Measurements from ENCODE around the gene KMT2E.
A peak's percentile ranks its signal among the peaks of the same experiment; 100 is the strongest.
"Not testable (repeated sequence)": the region's sequence is repeated elsewhere in the genome, so short reads cannot be mapped to it uniquely, and the experiment has no call there.

Gene KMT2E

DNA sequence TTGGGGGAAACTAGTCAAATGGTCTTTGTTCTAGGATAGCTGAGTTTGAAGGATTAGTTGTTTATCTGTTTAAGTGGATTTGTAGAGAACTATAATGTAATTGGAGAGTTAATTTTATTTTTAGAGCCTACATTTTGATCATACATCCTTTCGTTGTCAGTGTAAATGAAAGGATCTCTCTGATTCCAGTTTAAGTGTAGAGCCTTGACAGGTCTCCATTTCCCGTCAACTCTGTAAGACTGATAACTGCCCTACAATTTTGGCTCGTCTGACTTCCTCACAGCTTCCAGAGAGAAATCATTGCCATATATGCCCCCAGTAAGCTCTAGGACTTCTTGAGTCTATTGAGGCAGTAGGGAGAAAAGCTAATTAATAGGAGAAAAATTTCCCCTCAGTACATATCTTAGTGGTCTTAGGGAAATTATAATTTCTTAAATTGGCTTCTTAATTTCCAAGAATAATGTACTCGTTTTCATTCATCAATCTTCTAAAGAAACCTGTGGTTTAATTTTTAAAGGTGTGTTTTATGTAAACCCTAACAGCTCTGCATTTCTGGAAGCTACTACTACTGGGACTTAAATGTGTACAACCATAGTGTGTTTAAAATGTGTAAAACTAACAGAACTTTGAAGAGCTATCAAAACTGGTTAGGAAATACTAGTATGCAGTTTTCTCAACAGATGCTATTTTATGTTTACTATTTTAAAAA, 3.8 kb downstream of the KMT2E start:
- FAIRE-seq = no peak
- TF ChIP-seq POLR2A (IDR thresholded peaks at IDR 0.05; ENCODE audit: low read depth, low read length) = no peak
- no peak for DNase-seq (ENCODE audit: insufficient read length, low spot score)

DNA sequence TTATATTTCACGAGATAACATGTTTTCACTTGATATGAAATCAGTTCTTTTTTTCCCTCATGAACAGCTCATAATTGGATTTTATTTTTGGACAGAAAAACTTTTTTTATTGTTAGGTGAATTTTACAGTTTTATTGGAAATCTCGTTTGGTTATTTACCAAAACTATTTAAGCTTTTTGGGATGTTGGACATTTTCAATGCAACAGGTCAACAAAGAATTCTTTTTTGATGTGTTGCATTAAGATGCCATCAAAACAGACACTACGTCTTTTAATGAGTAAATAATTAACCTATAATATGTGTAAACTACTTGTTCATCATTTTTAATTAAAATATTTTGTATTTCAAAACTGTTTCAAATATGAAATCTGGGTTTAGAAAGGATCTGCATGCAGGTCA, 5.3 kb downstream of the KMT2E start:
- no peak for TF ChIP-seq POLR2A (IDR thresholded peaks at IDR 0.05; ENCODE audit: low read depth, low read length)
- FAIRE-seq = no peak
- no peak for DNase-seq (ENCODE audit: insufficient read length, low spot score)

DNA sequence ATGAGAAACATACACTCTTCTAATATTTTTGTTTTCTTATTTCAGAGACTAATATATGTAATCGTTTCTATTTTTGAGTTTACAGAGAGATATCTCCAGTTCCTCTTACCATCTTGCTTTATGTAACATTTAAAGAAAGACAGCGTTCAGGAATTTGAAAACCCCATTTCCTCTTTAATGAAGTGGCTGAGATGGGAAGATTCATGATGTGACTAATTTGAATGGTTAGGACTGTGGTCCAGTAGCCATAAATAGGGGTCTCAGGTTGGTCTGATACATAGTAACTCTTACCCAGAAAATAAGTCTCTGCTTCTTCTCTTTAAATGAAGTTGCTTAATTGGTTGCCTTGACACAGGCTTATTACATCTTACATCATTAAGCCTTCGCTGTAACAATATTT, 6.9 kb downstream of the KMT2E start:
- DNase-seq (ENCODE audit: insufficient read length, low spot score) (no peak), FAIRE-seq (no peak)
- no peak for TF ChIP-seq POLR2A (IDR thresholded peaks at IDR 0.05; ENCODE audit: low read depth, low read length)

DNA sequence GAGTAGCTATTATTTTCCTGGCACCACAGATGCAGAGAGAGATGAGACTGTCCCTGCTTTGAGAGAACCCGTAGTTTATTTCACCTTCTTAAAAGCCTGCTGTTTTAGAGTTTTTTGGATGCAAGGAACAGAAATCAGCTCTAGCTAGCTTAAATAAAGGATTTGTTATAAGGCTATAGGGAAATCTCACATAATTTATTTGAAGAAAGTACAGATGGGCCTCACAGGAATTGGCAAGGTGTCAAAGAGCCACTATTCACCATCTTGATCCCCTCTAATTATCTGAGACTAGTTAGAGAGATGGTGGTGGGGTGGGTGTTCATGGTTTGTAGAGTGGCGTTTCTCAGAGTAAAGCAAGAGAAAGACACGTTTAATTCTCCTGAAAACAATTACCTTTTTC, 7.3 kb downstream of the KMT2E start:
- no peak for TF ChIP-seq POLR2A (IDR thresholded peaks at IDR 0.05; ENCODE audit: low read depth, low read length)
- peak; percentile 45 for FAIRE-seq
- DNase-seq (ENCODE audit: insufficient read length, low spot score) = no peak

DNA sequence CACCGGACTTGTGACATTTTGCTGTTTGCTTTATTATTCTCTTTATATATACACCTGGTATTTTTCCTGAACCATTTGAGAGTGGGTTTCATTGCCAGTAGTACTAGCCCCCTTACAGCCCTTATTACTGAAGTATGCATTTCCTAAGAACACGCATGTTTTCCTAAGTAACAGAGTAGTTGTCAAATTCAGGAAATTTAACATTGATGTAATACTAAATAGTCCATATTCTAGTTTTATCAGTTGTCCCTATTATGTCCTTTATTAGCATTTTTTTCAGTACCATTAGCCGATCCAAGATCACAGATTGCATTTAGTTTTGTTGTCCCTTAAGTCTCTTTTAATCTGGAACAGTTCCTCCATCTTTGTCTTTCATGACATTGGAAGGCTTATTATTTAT, 8.0 kb downstream of the KMT2E start:
- peak; percentile 74 for FAIRE-seq
- TF ChIP-seq POLR2A (IDR thresholded peaks at IDR 0.05; ENCODE audit: low read depth, low read length) = no peak
- no peak for DNase-seq (ENCODE audit: insufficient read length, low spot score)

DNA sequence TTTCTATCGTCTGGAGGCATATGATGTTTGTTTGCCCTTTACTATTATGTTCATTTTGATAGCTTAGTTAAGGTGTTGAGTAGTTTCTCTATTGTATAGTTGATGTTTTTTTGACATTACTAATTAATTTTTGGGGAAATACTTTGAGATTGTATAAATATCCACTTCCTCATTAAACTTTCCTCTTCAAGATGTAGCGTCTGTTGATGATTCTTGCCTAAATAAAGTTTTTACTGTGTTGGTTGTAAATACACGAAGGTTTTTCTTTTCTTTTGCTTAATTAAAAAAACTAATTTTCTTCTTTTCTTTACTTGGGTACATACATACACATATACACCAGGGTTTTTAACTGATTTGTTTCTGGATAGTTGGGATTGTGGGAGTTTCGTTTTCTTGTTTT, 8.5 kb downstream of the KMT2E start:
- no peak for DNase-seq (ENCODE audit: insufficient read length, low spot score)
- peak; percentile 11 for FAIRE-seq
- TF ChIP-seq POLR2A (IDR thresholded peaks at IDR 0.05; ENCODE audit: low read depth, low read length) = no peak

DNA sequence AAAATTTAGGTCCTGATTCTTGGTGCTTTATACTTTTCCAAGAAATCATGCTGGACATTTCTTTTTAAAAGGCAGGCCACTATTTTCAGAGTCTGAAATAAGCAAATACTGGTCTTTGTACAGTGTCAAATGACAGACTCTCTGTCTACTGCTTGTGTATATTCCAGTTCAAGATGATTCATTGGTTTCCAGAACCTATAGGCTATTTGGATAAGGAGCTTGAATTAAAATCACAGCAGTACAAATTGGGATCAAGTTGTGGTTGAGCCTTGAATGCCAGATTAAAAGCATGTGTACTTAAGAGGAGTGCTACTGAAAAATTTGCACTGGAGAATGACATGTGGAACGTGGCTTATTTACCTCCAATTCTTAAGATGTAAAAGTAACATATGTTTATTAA, 10.7 kb downstream of the KMT2E start:
- peak; percentile 93 for FAIRE-seq
- no peak for TF ChIP-seq POLR2A (IDR thresholded peaks at IDR 0.05; ENCODE audit: low read depth, low read length)

DNA sequence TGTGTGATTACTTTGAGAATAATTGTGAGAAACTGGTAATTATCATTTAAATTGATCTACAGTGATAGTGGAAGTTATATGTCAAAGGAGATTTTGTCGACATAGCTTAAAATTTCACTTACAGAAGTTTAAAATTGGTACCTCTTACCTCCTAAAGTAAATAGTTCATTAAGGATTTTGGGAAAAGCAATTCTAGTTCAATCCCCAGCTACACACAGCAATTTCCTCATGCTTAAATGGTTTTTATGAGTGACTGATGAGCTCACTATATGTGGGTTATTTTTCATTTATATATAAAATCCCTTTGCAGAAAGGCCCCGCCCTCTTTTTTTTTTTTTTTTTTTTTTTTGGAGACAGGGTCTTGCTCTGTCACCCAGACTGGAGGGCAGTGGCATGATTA, 12.7 kb downstream of the KMT2E start:
- no peak for FAIRE-seq
- TF ChIP-seq POLR2A (IDR thresholded peaks at IDR 0.05; ENCODE audit: low read depth, low read length) = no peak
- no peak for DNase-seq (ENCODE audit: insufficient read length, low spot score)

More for the DNA sequence above, 10.7 kb downstream of the KMT2E start:
- DNase-seq (ENCODE audit: insufficient read length, low spot score) = no peak

DNA sequence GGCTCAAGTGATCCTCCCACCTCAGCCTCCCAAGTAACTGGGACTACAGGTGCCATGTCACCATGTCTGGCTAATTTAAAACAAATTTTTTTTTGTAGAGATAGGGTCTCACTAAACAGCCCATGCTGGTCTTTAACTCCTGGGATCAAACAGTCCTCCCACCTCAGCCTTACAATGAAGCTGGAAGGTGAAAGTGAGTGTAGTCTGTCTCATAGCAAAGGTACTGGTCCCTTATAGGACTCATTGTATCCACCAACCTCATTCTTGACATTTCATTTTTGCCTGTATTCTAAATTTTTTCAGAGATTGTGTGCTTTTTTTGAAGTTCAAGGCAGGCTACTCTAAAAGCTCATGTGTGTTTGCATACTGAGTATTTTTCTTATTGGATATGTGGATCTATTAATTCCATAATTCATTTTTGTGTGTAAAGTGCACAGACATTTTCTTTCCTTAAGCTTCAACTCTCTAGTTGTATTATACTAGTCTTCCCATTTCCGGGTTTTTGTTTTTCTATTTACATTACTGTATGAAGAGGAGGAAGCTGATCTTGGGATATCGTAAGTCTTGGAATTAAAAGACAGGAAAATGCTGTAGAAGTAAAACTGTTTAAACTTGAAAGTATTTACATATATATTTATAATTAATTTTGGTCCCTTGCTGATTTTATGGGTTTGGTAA, 13.3 kb downstream of the KMT2E start:
- no peak for FAIRE-seq
- TF ChIP-seq POLR2A (IDR thresholded peaks at IDR 0.05; ENCODE audit: low read depth, low read length) = no peak

DNA sequence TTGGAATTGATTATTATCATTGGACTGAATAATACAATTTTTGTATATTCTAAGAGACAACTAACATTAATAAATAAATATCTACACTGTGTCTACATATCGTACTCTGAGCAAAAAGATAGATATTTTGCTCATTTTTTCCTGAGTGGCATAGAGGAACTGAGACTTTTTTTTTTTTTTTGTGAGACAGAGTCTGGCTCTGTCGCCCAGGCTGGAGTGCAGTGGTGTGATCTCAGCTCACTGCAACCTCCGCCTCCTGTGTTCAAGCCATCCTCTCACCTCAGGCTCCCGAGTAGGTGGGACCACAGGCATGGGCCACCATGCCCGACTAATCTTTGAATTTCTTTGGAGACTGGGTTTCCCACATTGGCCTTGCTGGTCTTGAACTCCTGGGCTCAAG, 14.0 kb downstream of the KMT2E start:
- TF ChIP-seq POLR2A (IDR thresholded peaks at IDR 0.05; ENCODE audit: low read depth, low read length) = no peak
- FAIRE-seq (no peak), DNase-seq (ENCODE audit: insufficient read length, low spot score) (no peak)

More for the DNA sequence above, 13.3 kb downstream of the KMT2E start:
- DNase-seq (ENCODE audit: insufficient read length, low spot score) = no peak

DNA sequence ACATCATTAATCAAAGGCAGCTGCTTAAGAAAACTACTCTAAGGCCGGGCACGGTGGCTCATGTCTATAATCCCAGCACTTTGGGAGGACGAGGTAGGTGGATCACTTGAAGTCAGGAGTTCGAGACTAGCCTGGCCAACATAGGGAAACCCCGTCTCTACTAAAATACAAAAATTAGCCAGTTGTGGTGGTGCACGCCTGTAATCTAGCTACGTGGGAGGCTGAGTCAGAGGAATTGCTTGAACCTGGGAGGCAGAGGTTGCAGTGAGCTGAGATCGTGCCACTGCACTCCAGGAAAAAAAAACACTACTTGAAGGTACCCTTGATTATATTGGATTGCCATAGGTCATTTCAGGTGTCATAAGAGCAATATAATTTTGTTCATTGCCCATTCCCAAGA, 14.9 kb downstream of the KMT2E start:
- not testable (repeated sequence) for DNase-seq (ENCODE audit: insufficient read length, low spot score); FAIRE-seq

DNA sequence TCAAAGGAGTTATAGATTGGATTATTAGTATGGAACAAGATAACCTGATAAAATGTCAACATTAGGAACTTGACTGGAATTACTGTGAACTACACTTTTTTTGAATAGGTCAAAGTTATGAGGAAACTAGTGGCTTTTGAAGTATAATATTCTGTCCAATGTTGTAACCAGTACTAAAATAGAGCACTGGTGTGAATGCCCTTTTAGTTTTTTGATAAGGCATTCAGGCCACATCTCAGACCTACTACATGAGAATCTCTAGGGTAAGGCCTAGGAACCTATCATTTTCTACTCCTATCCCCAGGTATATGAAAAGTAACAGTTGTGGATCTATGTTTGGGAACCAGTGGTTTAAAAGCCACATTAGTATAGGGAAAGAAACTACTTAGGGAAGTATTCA, 16.4 kb downstream of the KMT2E start:
- DNase-seq (ENCODE audit: insufficient read length, low spot score) = no peak
- FAIRE-seq = no peak
- TF ChIP-seq POLR2A (IDR thresholded peaks at IDR 0.05; ENCODE audit: low read depth, low read length) = no peak

DNA sequence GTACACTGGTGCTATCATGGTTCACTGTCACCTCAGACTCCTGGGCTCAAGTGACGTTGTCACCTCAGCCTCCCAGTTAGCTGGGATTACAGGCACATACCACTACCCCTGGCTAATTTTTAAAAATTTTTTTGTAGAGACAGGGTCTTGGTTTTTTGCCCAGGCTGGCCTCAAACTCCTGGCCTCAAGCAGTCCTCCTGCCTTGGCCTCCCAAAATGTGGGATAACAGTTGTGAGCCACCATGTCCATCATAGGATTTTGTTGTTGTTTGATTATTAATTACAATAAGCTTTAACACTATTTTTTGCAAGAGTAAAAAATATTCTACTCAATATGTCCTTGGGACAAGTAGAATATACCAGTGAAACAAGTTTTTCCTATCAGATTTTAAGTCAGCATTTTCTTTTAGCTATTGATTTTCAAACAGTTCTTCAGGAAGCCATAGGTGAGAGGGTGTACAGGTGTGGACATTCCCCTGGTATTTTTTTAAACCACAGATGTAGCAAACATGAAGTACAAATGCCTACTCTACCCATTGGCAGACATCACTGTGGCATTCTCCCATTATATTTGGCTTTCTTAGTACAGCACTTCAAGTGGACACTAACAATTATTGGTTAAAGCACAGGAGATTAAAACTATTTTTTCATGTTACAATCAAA, 18.7 kb downstream of the KMT2E start:
- no peak for TF ChIP-seq POLR2A (IDR thresholded peaks at IDR 0.05; ENCODE audit: low read depth, low read length)
- DNase-seq (ENCODE audit: insufficient read length, low spot score) (no peak), FAIRE-seq (no peak)

DNA sequence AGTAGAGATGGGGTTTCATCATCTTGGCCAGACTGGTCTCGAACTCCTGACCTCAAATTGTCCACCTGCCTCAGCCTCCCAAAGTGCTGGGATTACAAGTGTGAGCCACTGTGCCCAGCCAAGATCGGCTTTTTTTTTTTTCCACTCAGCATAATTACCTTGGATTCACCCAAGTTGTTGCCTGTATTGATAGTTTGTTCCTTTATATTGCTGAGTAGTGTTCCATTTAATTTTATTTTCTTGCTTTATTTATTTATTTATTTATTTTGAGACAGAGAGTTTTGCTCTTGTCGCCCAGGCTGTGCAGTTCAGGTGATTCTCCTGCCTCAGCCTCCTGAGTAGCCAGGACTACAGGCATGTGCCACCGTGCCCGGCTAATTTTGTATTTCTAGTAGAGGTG, 21.3 kb downstream of the KMT2E start:
- FAIRE-seq = no peak
- no peak for DNase-seq (ENCODE audit: insufficient read length, low spot score)
- no peak for TF ChIP-seq POLR2A (IDR thresholded peaks at IDR 0.05; ENCODE audit: low read depth, low read length)

Measured in H54 (cell line).